Psoas muscle (tissue), 8 donors: ENCODE data around the gene MYBL2. TPM values are rescaled to one million over a fixed set of nuclear protein-coding genes. Genes with fewer than 3 reads are reported as not detected.
"Not testable (repeated sequence)": the region's sequence is repeated elsewhere in the genome, so short reads cannot be mapped to it uniquely, and the experiment has no call there.

Experiments
- ATAC-seq, 4 donors: fragments of 200-7000 bp; cut with Tn5 transposase; one replicate each; pipeline ENCODE4 v1.9.1; 2020; ENCODE audit warnings: moderate library complexity in 3 of 4, mild to moderate bottlenecking in 2 of 4
- DNase-seq, 2 donors: peaks; one replicate each; pipeline ENCODE4 v3.0.0-alpha.2; 2020
- H3K27ac ChIP-seq: fragments of 200-600 bp; one replicate; pipeline ENCODE4 v1.8.0; 2022
- H3K27me3 ChIP-seq, 3 donors: fragments of 200-600 bp in 1 of 3; one replicate each; pipeline versions ENCODE4 v1.6.1 to v1.8.0; 2013 to 2022; ENCODE audit warnings: low read length in 2 of 3, mild to moderate bottlenecking in 2 of 3, moderate library complexity in 1 of 3; ENCODE audit not compliant: insufficient read depth in 3 of 3
- H3K36me3 ChIP-seq, 2 donors: fragments of 200-600 bp in 1 of 2; one replicate each; pipeline versions ENCODE4 v1.6.1 to v1.8.0; 2013 to 2022; ENCODE audit warnings: low read depth in 1 of 2, mild to moderate bottlenecking in 1 of 2, moderate library complexity in 1 of 2; ENCODE audit not compliant: insufficient read depth in 1 of 2
- H3K4me1 ChIP-seq: fragments of 200-600 bp; one replicate; pipeline ENCODE4 v1.8.0; 2022
- H3K4me3 ChIP-seq: fragments of 200-600 bp; one replicate; pipeline ENCODE4 v1.8.0; 2022; ENCODE audit warnings: mild to moderate bottlenecking
- H3K9me3 ChIP-seq: fragments of 200-600 bp; one replicate; pipeline ENCODE4 v1.8.0; 2022
- CTCF ChIP-seq: fragments of 200-600 bp; IDR thresholded peaks from one replicate; pipeline ENCODE4 v1.8.0; 2022; ENCODE audit warnings: antibody characterized with exemption
- WGBS, 3 donors: extraction: QIAGEN DNeasy Blood & Tissue Kit; methylation state at CpG; one replicate each; pipeline versions ENCODE4 v1.1.6 to v1.1.7; 2013; 5-methylcytosine and 5-hydroxymethylcytosine counted together
- intact Hi-C, 2 donors: fragments of 100-400 bp; cut with DNase I; formaldehyde crosslinking; loops; one replicate each; pipeline versions ENCODE4 v1.11.0 to v1.14.2; 2022
- polyA plus RNA-seq, 3 donors: library from polyadenylated mRNA; stranded (reverse); fragments of 200-250 nt; gene quantifications; one replicate each; pipeline ENCODE4 v1.2.3, GENCODE V29; 2013
- total RNA-seq, 4 donors: library from RNA; stranded (reverse); fragmentation: NEBNext Ultra II Directional in 2 of 4; extraction: Animal tissue kit (Norgen Biotek cat#: 25700) in 2 of 4; gene quantifications; one replicate each; pipeline versions ENCODE4 v1.2.1 to v1.2.4, GENCODE V29; 2021 to 2023
- donor health status: healthy with polysubstance abuse.
- donor health status: DM: no; HTN: no; CAD: no; lungs with moderate emphysema.
- donor health status: Bipolar disorder and iron deficiency.
- donor health status: healthy.
- donor health status: DM: yes; HTN: yes; CAD: no.
- donor health status: DM: no; HTN: no; CAD: no.
- donor health status: DM: no; HTN: no; CAD: no.
- donor health status: DM: yes; HTN: yes; CAD: no.

Gene MYBL2
- total and polyA plus RNA-seq, 7 donors = 0.05 to 0.17 (median 0.10) TPM; not detected in 4

- Histone ChIP-seq H3K27ac (no peak overlapping the region), H3K4me1 (no peaks in the 10 kb centered on the region), H3K4me3 (no peak overlapping the region), H3K27me3 (no peaks in the 10 kb centered on the region), H3K9me3 (no peaks in the 10 kb centered on the region), H3K36me3 (peaks cover 0 to 16% of the 10 kb centered on the region in 2 donors)
- DNase-seq = no peak
- whole genome bisulfite sequencing, 3 donors = 68 to 76% (median 70%) methylated on average over 3 of the region's 3 CpGs
- intact Hi-C loops = no loop called here
- no peak for ATAC-seq
- TF ChIP-seq CTCF = no peak
These were observed 15.9 kb upstream of the MYBL2 start for GRCh38 chr20:43650997-43651525.

DNA sequence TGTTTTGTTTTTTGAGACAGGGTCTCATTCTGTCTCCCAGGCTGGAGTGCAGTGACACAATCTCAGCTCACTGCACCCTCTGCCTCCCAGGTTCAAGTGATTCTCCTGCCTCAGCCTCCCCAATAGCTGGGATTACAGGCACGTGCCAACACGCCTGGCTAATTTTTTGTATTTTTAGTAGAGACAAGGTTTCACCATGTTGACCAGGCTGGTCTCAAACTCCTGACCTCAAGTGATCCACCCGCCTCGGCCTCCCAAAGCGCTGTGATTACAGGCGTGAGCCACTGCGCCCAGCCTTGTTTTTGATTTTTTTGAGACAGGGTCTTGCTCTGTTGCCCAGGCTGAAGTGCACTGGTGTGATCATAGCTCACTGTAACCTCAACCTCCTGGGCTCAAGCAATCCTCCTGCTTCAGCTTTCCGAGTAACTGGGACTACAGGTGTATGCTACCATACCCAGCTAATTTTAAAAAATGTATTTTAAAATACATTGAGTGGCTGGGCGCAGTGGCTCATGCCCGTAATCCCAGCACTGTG lies 15.2 kb upstream of the MYBL2 start:
- H3K27ac ChIP-seq, H3K36me3 ChIP-seq, ATAC-seq, H3K4me3 ChIP-seq, intact Hi-C loops, H3K4me1 ChIP-seq, H3K27me3 ChIP-seq, DNase-seq, H3K9me3 ChIP-seq: not testable (repeated sequence)
- WGBS, 3 donors = 92 to 93% (median 93%) methylated on average over 10 of the region's 10 CpGs

DNA sequence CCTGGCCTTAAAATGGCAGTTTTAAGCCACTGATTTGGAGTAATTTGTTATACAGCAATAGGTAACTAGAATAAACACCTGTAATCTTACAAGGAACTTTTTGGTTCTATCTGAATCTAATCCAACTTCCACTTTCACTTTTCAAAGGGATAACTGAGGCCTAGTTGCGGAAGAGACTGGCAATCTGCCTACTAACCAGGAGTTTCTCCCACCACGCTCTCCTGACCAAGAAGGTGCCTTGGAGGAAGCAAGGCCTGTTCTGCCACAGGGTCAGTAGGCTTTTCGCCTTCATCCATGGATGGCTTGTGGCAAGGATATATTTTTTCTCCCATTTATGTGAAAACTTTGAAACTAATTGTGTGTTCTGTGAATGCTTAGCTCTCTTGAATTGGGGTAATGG lies 12.9 kb upstream of the MYBL2 start:
- Histone ChIP-seq H3K9me3 (no peaks in the 10 kb centered on the region), H3K27me3 (peaks cover 0 to 15% (median 0%) of the 10 kb centered on the region in 3 donors), H3K4me3 (no peak overlapping the region), H3K4me1 (peaks cover 9% of the 10 kb centered on the region), H3K36me3 (no peaks in the 10 kb centered on the region), H3K27ac (no peak overlapping the region)
- intact Hi-C loops = no loop called here
- WGBS, 3 donors = 92 to 96% (median 94%) methylated on average over 3 of the region's 3 CpGs
- DNase-seq = no peak
- no peak for ATAC-seq
- TF ChIP-seq CTCF = no peak

GRCh38 chr20:43655176-43655575 lies 11.7 kb upstream of the MYBL2 start:
- intact Hi-C loops, H3K9me3 ChIP-seq, ATAC-seq, DNase-seq, H3K36me3 ChIP-seq, H3K4me1 ChIP-seq, H3K27ac ChIP-seq, H3K4me3 ChIP-seq: not testable (repeated sequence)
- WGBS, 3 donors = 84 to 88% (median 87%) methylated on average over 6 of the region's 6 CpGs
- peaks cover 0 to 19% (median 0%) of the 10 kb centered on the region in 3 donors for H3K27me3 ChIP-seq

- Histone ChIP-seq H3K36me3 (no peaks in the 10 kb centered on the region), H3K27me3 (peaks cover 0 to 21% (median 0%) of the 10 kb centered on the region in 3 donors), H3K4me1 (peaks cover 9% of the 10 kb centered on the region), H3K4me3 (no peak overlapping the region), H3K27ac (no peak overlapping the region), H3K9me3 (no peaks in the 10 kb centered on the region)
- 76 to 77% (median 76%) methylated on average over 3 of the region's 3 CpGs for WGBS, 3 donors
- TF ChIP-seq CTCF = no peak
- intact Hi-C loops = no loop called here
- DNase-seq = no peak
- ATAC-seq = no peak
These were observed 11.0 kb upstream of the MYBL2 start for GRCh38 chr20:43655937-43656336.
